Measurements from ENCODE around the gene COL26A1. TPM values are rescaled to one million over a fixed set of nuclear protein-coding genes. Genes with fewer than 3 reads are reported as not detected.

COL26A1 gene
- polyA plus RNA-seq, 1 donor from 2014 or later, result 36.6 TPM

- no peak overlapping the region for H2AFZ ChIP-seq (ENCODE audit: low read depth, low read length)
- no peaks in the 10 kb centered on the region for H3K9me2 ChIP-seq (ENCODE audit: insufficient read depth, low read length)
- no peak for TF ChIP-seq EZH2 (IDR thresholded peaks at IDR 0.05; ENCODE audit: borderline replicate concordance, insufficient read depth, low read length, poor library complexity, severe bottlenecking)
- TF ChIP-seq, protein P1, sequence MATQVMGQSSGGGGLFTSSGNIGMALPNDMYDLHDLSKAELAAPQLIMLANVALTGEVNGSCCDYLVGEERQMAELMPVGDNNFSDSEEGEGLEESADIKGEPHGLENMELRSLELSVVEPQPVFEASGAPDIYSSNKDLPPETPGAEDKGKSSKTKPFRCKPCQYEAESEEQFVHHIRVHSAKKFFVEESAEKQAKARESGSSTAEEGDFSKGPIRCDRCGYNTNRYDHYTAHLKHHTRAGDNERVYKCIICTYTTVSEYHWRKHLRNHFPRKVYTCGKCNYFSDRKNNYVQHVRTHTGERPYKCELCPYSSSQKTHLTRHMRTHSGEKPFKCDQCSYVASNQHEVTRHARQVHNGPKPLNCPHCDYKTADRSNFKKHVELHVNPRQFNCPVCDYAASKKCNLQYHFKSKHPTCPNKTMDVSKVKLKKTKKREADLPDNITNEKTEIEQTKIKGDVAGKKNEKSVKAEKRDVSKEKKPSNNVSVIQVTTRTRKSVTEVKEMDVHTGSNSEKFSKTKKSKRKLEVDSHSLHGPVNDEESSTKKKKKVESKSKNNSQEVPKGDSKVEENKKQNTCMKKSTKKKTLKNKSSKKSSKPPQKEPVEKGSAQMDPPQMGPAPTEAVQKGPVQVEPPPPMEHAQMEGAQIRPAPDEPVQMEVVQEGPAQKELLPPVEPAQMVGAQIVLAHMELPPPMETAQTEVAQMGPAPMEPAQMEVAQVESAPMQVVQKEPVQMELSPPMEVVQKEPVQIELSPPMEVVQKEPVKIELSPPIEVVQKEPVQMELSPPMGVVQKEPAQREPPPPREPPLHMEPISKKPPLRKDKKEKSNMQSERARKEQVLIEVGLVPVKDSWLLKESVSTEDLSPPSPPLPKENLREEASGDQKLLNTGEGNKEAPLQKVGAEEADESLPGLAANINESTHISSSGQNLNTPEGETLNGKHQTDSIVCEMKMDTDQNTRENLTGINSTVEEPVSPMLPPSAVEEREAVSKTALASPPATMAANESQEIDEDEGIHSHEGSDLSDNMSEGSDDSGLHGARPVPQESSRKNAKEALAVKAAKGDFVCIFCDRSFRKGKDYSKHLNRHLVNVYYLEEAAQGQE (IDR thresholded peaks at IDR 0.05; ENCODE audit: borderline replicate concordance), result no peak
- TF ChIP-seq TAF1 (IDR thresholded peaks at IDR 0.05; ENCODE audit: low read depth), result no peak
- TF ChIP-seq RAD21 (conservative IDR thresholded peaks at IDR 0.05), result no peak
- no peak for TF ChIP-seq MXI1 (conservative IDR thresholded peaks at IDR 0.05; ENCODE audit: poor library complexity, severe bottlenecking)
- no peak for TF ChIP-seq CTCF (IDR thresholded peaks at IDR 0.05; ENCODE audit: poor library complexity, severe bottlenecking)
- TF ChIP-seq POLR2AphosphoS5 (IDR thresholded peaks at IDR 0.05), result no peak
- no peak for TF ChIP-seq SMC3 (conservative IDR thresholded peaks at IDR 0.05; ENCODE audit: poor library complexity)
- TF ChIP-seq EP300 (conservative IDR thresholded peaks at IDR 0.05; ENCODE audit: poor library complexity, severe bottlenecking), result no peak
- no peak overlapping the region for H3K27ac ChIP-seq (ENCODE audit: low read length)
- no peaks in the 10 kb centered on the region for H3K79me2 ChIP-seq (replicated peaks; ENCODE audit: insufficient read depth, low read length)
- H3F3A ChIP-seq (ENCODE audit: insufficient read depth, low read length, poor library complexity, severe bottlenecking), result no peaks in the 10 kb centered on the region
- H3K27me3 ChIP-seq (ENCODE audit: insufficient read depth, low read depth, low read length), result no peaks in the 10 kb centered on the region
- H3K9me3 ChIP-seq (ENCODE audit: low read length), result no peaks in the 10 kb centered on the region
- H3K36me3 ChIP-seq (ENCODE audit: insufficient read depth, low read length), result no peaks in the 10 kb centered on the region
- H4K20me1 ChIP-seq (ENCODE audit: insufficient read depth), result no peaks in the 10 kb centered on the region
- H3K4me2 ChIP-seq (ENCODE audit: low read length), result no peak overlapping the region
- H3K4me3 ChIP-seq (ENCODE audit: low read length), result no peak overlapping the region
- H3K9ac ChIP-seq (ENCODE audit: low read length), result no peak overlapping the region
Measured at GRCh38 chr7:101418694-101419093, 56.0 kb downstream of the COL26A1 start.

GRCh38 chr7:101419831-101420230 is 57.2 kb downstream of the COL26A1 start:
- no peak overlapping the region for H3K4me3 ChIP-seq (ENCODE audit: low read length)
- H3K4me2 ChIP-seq (ENCODE audit: low read length), result no peak overlapping the region
- TF ChIP-seq POLR2AphosphoS5 (IDR thresholded peaks at IDR 0.05) (no peak), RAD21 (conservative IDR thresholded peaks at IDR 0.05) (no peak), EP300 (conservative IDR thresholded peaks at IDR 0.05; ENCODE audit: poor library complexity, severe bottlenecking) (no peak), TAF1 (IDR thresholded peaks at IDR 0.05; ENCODE audit: low read depth) (no peak)
- no peaks in the 10 kb centered on the region for H3K36me3 ChIP-seq (ENCODE audit: insufficient read depth, low read length)
- no peaks in the 10 kb centered on the region for H3K9me3 ChIP-seq (ENCODE audit: low read length)
- H3F3A ChIP-seq (ENCODE audit: insufficient read depth, low read length, poor library complexity, severe bottlenecking), result no peaks in the 10 kb centered on the region
- no peaks in the 10 kb centered on the region for H4K20me1 ChIP-seq (ENCODE audit: insufficient read depth)
- H3K9me2 ChIP-seq (ENCODE audit: insufficient read depth, low read length), result no peaks in the 10 kb centered on the region
- no peaks in the 10 kb centered on the region for H3K27me3 ChIP-seq (ENCODE audit: insufficient read depth, low read depth, low read length)
- H3K27ac ChIP-seq (ENCODE audit: low read length), result no peak overlapping the region
- no peak overlapping the region for H2AFZ ChIP-seq (ENCODE audit: low read depth, low read length)
- no peak overlapping the region for H3K9ac ChIP-seq (ENCODE audit: low read length)
- no peaks in the 10 kb centered on the region for H3K79me2 ChIP-seq (replicated peaks; ENCODE audit: insufficient read depth, low read length)

DNA sequence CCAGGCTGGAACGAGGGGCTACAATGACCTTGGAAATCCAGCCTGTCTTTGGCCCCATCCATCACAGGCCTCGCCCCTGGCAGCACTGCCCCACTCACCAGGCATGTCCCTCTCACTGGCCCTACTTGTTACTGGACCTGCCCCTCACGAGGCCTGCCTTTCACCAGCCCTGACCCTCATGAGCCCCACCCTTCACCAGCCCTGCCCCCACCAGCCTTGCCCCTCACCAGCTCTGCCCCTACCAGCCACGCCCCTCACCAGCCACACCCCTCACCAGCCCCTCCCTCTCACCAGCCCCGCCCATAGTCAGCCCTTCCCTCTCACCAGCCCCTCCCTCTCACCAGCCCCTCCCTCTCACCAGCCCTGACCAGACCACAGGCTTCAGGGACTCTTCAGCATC is 57.8 kb downstream of the COL26A1 start:
- Histone ChIP-seq H3K9me3 (ENCODE audit: low read length) (no peaks in the 10 kb centered on the region), H3K4me2 (ENCODE audit: low read length) (no peak overlapping the region), H3K27me3 (ENCODE audit: insufficient read depth, low read depth, low read length) (no peaks in the 10 kb centered on the region), H3K4me3 (ENCODE audit: low read length) (no peak overlapping the region), H3K27ac (ENCODE audit: low read length) (no peak overlapping the region), H4K20me1 (ENCODE audit: insufficient read depth) (no peaks in the 10 kb centered on the region), H3F3A (ENCODE audit: insufficient read depth, low read length, poor library complexity, severe bottlenecking) (no peaks in the 10 kb centered on the region), H2AFZ (ENCODE audit: low read depth, low read length) (no peak overlapping the region), H3K9ac (ENCODE audit: low read length) (no peak overlapping the region), H3K79me2 (replicated peaks; ENCODE audit: insufficient read depth, low read length) (no peaks in the 10 kb centered on the region), H3K36me3 (ENCODE audit: insufficient read depth, low read length) (no peaks in the 10 kb centered on the region), H3K9me2 (ENCODE audit: insufficient read depth, low read length) (no peaks in the 10 kb centered on the region)
- TF ChIP-seq POLR2AphosphoS5 (IDR thresholded peaks at IDR 0.05), result no peak
- TF ChIP-seq MXI1 (conservative IDR thresholded peaks at IDR 0.05; ENCODE audit: poor library complexity, severe bottlenecking), result no peak
- TF ChIP-seq, protein P1 (IDR thresholded peaks at IDR 0.05; ENCODE audit: borderline replicate concordance), result no peak
- TF ChIP-seq SMC3 (conservative IDR thresholded peaks at IDR 0.05; ENCODE audit: poor library complexity), result no peak
- TF ChIP-seq CTCF (IDR thresholded peaks at IDR 0.05; ENCODE audit: poor library complexity, severe bottlenecking), result no peak
- TF ChIP-seq EZH2 (IDR thresholded peaks at IDR 0.05; ENCODE audit: borderline replicate concordance, insufficient read depth, low read length, poor library complexity, severe bottlenecking), result no peak
- TF ChIP-seq EP300 (conservative IDR thresholded peaks at IDR 0.05; ENCODE audit: poor library complexity, severe bottlenecking), result no peak
- no peak for TF ChIP-seq RAD21 (conservative IDR thresholded peaks at IDR 0.05)
- TF ChIP-seq TAF1 (IDR thresholded peaks at IDR 0.05; ENCODE audit: low read depth), result no peak

All from neural cell (in vitro differentiated cells).